ENCODE measurements around the gene GPR157.

GRCh38 chr1:9105336-9105867, 23.5 kb downstream of the GPR157 start:
- no peak for TF ChIP-seq CTCF (IDR thresholded peaks at IDR 0.05)
- no peak for TF ChIP-seq POLR2A (IDR thresholded peaks at IDR 0.05)

All from vagina (tissue), 2 donors.